GM10248 (cell line): Measurements from ENCODE around the gene HOXC12.

Experiments used
- CTCF ChIA-PET: fragments of 300-600 bp; sonication (Branson Sonifier 250); formaldehyde crosslinking; extraction: SDS; loops from one replicate; lab custom pipeline; 2021; ENCODE audit warnings: antibody characterized with exemption; lab: Yijun Ruan, JAX
- POLR2A ChIA-PET: fragments of 350-650 bp; sonication (Branson Sonifier 250); formaldehyde crosslinking; extraction: SDS; loops from one replicate; lab custom pipeline; 2020; ENCODE audit warnings: antibody characterized with exemption; lab: Yijun Ruan, JAX
- DNase-seq: peaks from one replicate; pipeline ENCODE4 v3.0.0; 2012; ENCODE audit errors: extremely low spot score
- TF ChIP-seq, protein P1 (sequence below): IDR thresholded peaks from 2 replicates; pipeline ENCODE4 v1.5.1; 2012; ENCODE audit warnings: mild to moderate bottlenecking, low read depth; ENCODE audit errors: extremely low read depth, missing control alignments, control extremely low read depth

The HOXC12 gene

DNA sequence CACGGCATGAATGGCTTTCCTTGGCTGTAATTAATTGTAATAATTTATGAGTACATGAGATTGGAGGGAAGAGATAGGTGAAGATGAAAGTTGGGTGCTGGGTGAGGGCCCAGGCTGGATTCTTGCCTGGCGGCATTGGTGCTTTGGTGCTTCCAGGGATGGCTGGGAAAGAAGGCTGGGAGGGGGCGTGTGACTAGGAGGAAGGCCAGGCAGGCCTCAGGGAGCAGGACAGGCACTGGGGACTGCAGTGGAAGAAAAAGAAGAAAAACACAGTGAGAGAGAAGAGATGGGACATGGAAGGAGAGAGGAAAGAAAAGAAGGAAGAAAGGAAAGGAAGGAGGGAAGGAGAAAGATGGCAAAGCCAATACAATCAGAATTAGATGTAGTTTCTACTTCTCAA lies 48.9 kb downstream of the HOXC12 start:
- ChIA-PET CTCF (interaction anchor here (1.3 to 7.2 kb wide), 8 partner anchors 8 to 212 kb away, joined by 3 to 139 read pairs (median 50); partner anchors contain the start of genes HOXC10, HOXC5, HOXC6 and SMUG1), POLR2A (no interaction called here)
- TF ChIP-seq, protein P1, sequence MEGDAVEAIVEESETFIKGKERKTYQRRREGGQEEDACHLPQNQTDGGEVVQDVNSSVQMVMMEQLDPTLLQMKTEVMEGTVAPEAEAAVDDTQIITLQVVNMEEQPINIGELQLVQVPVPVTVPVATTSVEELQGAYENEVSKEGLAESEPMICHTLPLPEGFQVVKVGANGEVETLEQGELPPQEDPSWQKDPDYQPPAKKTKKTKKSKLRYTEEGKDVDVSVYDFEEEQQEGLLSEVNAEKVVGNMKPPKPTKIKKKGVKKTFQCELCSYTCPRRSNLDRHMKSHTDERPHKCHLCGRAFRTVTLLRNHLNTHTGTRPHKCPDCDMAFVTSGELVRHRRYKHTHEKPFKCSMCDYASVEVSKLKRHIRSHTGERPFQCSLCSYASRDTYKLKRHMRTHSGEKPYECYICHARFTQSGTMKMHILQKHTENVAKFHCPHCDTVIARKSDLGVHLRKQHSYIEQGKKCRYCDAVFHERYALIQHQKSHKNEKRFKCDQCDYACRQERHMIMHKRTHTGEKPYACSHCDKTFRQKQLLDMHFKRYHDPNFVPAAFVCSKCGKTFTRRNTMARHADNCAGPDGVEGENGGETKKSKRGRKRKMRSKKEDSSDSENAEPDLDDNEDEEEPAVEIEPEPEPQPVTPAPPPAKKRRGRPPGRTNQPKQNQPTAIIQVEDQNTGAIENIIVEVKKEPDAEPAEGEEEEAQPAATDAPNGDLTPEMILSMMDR, result no peak
- no peak for DNase-seq

DNA sequence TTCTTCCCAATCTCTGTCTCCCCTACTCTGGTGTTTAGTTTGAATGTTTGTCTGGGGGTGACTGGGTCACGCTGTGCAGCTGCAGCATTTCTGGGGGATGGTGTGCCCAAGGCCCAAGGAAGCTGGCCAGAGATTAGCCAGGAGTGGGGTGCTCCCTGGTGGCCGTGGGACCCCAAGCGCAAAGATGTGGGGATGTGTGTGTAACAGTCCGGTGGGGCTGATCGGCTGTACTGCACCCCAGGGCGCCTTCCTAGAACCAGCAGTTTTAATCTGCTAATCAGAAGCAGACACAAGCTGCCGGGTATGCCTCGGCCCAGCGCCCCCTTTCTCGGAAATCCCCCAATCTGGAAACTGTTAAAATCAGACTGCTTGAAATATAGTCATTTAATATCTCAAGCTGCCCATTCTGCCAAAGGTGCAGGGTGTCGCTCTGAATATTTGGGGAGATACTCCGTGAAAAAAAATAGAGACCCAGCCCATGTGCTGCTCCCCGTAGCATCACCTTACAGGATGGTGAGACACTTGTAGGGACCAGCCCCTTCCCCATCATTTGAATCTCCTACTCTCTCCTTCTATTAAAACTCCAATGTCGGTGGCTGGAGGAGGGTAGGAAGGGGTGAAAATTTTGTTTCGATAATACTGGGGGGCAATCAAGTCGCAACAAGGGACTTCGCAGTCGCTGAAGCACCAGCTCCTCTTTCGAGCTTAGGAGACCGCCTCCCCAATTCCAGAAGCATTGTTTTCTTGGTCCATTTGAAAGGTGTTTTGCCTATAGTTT lies 49.5 kb downstream of the HOXC12 start:
- DNase-seq, result no peak
- CTCF ChIA-PET, result interaction anchor here (0.9 to 7.2 kb wide), 11 partner anchors 9 to 211 kb away, joined by 3 to 139 read pairs (median 15); partner anchors contain the start of genes HOXC10, HOXC4, HOXC5 and HOXC6
- TF ChIP-seq, protein P1, result no peak
- POLR2A ChIA-PET, result no interaction called here

DNA sequence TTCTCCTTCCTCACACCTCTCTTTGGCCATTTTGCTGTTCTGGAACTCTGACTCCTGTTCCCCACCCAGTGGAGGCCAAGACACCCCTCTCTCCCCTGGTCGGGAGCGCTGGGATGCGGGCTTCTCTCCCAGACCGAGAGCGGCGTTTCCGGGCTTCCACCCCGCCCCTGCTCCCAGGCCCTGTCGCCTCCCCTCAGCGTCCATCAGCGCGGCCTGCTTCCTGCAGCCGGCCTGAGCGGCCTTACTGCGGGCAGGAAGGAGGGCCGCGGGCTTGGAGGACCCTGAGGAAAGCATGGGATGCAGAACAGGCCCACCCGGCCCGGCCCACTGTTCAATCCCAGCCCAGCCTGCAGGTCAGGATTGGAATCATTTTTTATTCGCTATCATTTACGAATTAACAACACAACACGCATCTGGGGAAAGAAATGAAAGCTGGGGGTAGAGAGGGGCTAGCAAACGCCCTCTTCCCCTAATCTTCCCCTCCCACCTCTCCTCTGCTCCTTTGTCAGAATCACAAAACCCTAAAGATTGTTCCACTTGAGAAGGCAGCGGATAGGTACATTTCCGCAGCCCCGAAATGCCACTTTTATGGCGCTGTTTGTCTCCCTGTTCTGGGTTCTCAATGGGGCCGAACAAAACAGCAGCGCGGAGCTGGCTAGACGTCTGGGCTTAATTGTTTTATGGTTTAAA lies 50.3 kb downstream of the HOXC12 start:
- DNase-seq, result no peak
- ChIA-PET CTCF (interaction anchor here (0.9 to 7.2 kb wide), 19 partner anchors 10 to 357 kb away, joined by 3 to 139 read pairs (median 11); partner anchors contain the start of genes COPZ1, HOXC10, HOXC4 and HOXC5), POLR2A (no interaction called here)
- TF ChIP-seq, protein P1, result no peak

DNA sequence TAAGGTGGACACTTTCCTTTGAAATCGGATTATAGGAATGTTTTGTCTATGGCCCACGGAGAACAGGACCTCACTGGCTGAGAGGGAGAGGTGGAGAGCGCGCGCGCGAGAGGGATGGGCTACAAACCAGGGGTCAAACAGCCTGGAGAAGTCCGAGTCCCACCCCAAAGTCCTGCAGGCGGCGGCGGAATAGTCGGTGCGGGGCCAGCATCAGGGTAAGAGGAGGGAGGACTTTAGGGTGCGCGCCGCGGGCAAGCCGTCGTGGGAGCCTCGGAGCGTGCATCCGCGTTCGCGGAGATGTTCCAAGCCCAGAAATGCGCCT lies 50.8 kb downstream of the HOXC12 start:
- TF ChIP-seq, protein P1, result peak; percentile 5
- ChIA-PET POLR2A (no interaction called here), CTCF (interaction anchor here (0.6 to 7.2 kb wide), 25 partner anchors 9 to 356 kb away, joined by 3 to 139 read pairs (median 5); partner anchors contain the start of genes COPZ1, HOXC10, HOXC4 and HOXC5)
- no peak for DNase-seq

DNA sequence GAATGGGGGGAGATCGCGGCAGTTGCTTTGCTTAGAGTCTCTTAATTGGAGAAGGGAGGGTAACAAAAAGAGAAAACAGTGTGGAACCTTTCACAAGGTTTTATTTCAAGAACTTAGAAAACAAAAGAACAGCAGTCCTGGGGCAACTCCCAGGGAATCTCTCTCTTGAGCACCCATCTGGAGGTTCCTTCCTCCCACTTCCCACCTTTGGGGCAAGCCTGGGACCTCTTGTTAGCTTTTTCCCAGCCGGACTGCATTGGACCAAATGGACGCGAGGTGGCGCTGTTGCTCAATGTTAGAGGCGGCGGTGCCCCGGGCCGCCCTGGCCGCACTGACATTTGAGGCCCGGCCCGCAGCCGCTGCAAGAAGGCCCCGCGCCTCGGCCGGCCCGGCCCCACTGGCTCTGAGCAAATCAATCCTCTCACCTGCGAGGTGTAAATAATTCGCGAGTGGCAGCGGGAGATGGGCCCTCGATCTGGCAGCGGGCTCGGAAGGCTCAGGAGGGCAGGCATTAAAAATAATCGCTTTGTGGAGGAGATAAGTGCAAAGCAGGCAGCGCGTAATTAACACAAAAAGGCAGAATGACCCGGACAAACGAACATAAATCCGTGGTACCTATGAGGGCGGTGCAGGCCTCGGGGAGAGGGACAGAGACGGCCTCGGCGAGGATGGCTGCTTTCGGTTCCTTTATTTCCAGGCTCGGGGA lies 51.3 kb downstream of the HOXC12 start:
- ChIA-PET POLR2A (no interaction called here), CTCF (interaction anchor here (0.6 to 7.2 kb wide), 27 partner anchors 9 to 373 kb away, joined by 3 to 139 read pairs (median 5); partner anchors contain the start of genes COPZ1, HOXC10, HOXC4 and HOXC5)
- DNase-seq, result peak; percentile 82
- TF ChIP-seq, protein P1, result peak; percentile 94

DNA sequence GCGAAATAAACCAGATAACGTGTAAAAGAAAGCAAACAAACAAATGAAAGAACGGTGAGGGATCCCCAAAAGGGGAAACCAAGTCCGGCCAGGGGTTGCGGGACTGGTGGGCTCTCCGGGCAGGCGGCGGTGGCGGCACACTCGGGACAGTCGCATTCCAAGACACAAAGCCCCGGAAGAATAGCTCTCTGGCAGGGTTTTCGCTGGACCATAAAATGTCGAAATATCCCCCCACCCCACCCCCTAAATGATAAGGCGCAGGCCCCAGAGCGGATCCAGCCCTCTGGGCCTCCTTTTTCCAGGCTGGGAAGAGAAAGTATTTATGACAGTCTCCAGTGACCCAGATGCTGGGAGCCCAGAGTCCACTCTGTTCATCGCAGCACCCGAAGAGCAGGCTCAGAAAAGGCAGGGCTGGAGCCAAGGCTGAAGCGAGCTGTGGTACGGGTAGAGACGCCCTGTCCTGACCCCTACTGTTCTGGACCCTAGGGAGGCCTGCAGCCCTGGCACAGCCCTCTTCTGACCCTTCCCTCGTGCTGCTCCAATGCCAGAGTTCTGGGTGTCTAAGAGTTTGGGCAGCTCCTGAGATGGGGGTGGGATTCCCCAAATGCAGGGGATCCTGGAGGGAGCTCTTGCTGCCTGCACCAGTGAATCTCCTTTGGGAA lies 52.0 kb downstream of the HOXC12 start:
- ChIA-PET CTCF (interaction anchor here (0.8 to 7.2 kb wide), 20 partner anchors 8 to 373 kb away, joined by 3 to 139 read pairs (median 10); partner anchors contain the start of genes HOXC10, HOXC4, HOXC5 and HOXC6), POLR2A (no interaction called here)
- TF ChIP-seq, protein P1, result no peak
- no peak for DNase-seq
